ENCODE results near the gene RABGEF1. TPM values are rescaled to one million over a fixed set of nuclear protein-coding genes. Genes with fewer than 3 reads are reported as not detected.

RABGEF1 gene
- total and polyA plus RNA-seq, 2 donors (not counting 3 experiments of a cell fraction or from before 2014, with no cell fraction given) = 11.6 to 15.5 TPM

Small RNAs within 50 kb of the gene (small RNA-seq; reads per million reads assigned to genes)
- not detected for gene AC027644.2 (ENCODE audit: insufficient read depth, insufficient read length, low read depth, low replicate concordance)

Other genes with a start within 250 kb of the RABGEF1 start
- 8.7 and 11.3 TPM in 2 replicates for gene KCTD7, start 111.9 kb upstream of the RABGEF1 start, total RNA-seq
- 14.1 and 14.9 TPM in 2 replicates for gene KCTD7, start 111.9 kb upstream of the RABGEF1 start, polyA plus RNA-seq
- gene TMEM248, start 180.5 kb downstream of the RABGEF1 start, total RNA-seq = 97.6 and 107 TPM in 2 replicates
- 220 and 301 TPM in 2 replicates for gene TMEM248, start 180.5 kb downstream of the RABGEF1 start, polyA plus RNA-seq

Data from endothelial cell of umbilical vein (primary cell).